ENCODE data around the gene EZH1.
A peak's percentile ranks its signal among the peaks of the same experiment; 100 is the strongest.

EZH1 gene

GRCh38 chr17:42706732-42707131, 38.1 kb downstream of the EZH1 start:
- peak; percentile 30 to 34 for DNase-seq

- no peak for DNase-seq
Measured at GRCh38 chr17:42704837-42705494, 39.9 kb downstream of the EZH1 start.

GRCh38 chr17:42704490-42704836, 40.4 kb downstream of the EZH1 start:
- no peak for DNase-seq

- no peak for DNase-seq
Measured at GRCh38 chr17:42702446-42702845, 42.4 kb downstream of the EZH1 start.

- no peak for DNase-seq
Measured at GRCh38 chr17:42700586-42701289, 44.1 kb downstream of the EZH1 start.

- DNase-seq = no peak
Measured at GRCh38 chr17:42699415-42699740, 45.5 kb downstream of the EZH1 start.

GRCh38 chr17:42698736-42699414, 46.0 kb downstream of the EZH1 start:
- DNase-seq = no peak

GRCh38 chr17:42697108-42697811, 47.6 kb downstream of the EZH1 start:
- DNase-seq = no peak

GRCh38 chr17:42695500-42695899, 49.3 kb downstream of the EZH1 start:
- DNase-seq = no peak

- no peak for DNase-seq
Measured at GRCh38 chr17:42694524-42694923, 50.3 kb downstream of the EZH1 start.

GRCh38 chr17:42692489-42692888, 52.4 kb downstream of the EZH1 start:
- DNase-seq = no peak

- DNase-seq = no peak
Measured at GRCh38 chr17:42691021-42691545, 53.8 kb downstream of the EZH1 start.

- DNase-seq = no peak
Measured at GRCh38 chr17:42690596-42690995, 54.2 kb downstream of the EZH1 start.

- no peak for DNase-seq
Measured at GRCh38 chr17:42687707-42688320, 57.0 kb downstream of the EZH1 start.

GRCh38 chr17:42686520-42687128, 58.2 kb downstream of the EZH1 start:
- no peak for DNase-seq

GRCh38 chr17:42685831-42686230, 59.0 kb downstream of the EZH1 start:
- DNase-seq = no peak

GRCh38 chr17:42684929-42685556, 59.8 kb downstream of the EZH1 start:
- DNase-seq = no peak

GRCh38 chr17:42683407-42684034, 61.3 kb downstream of the EZH1 start:
- no peak for DNase-seq

GRCh38 chr17:42682722-42683403, 62.0 kb downstream of the EZH1 start:
- no peak for DNase-seq

GRCh38 chr17:42681976-42682721, 62.7 kb downstream of the EZH1 start, which contains the start of gene CNTNAP1:
CNTNAP1 (plus strand) TSS chr17:42682531; CDS start chr17:42682830, 299 bp downstream.
- no peak for DNase-seq

All from activated CD4-positive, alpha-beta T cell treated with anti-CD3 and anti-CD28 coated beads for 4 hours (primary cell).